Endothelial cell of coronary artery (primary cell): ENCODE measurements around the gene NME1. TPM values are rescaled to one million over a fixed set of nuclear protein-coding genes. Genes with fewer than 3 reads are reported as not detected.

Experiments used
- total RNA-seq: library from RNA; depleted of rRNA; stranded (reverse); fragments of >200 nt; gene quantifications from 2 replicates; pipeline ENCODE4 v1.2.3, GENCODE V29; 2014

NME1 gene
- total RNA-seq, result 136 and 216 TPM in 2 replicates

DNA sequence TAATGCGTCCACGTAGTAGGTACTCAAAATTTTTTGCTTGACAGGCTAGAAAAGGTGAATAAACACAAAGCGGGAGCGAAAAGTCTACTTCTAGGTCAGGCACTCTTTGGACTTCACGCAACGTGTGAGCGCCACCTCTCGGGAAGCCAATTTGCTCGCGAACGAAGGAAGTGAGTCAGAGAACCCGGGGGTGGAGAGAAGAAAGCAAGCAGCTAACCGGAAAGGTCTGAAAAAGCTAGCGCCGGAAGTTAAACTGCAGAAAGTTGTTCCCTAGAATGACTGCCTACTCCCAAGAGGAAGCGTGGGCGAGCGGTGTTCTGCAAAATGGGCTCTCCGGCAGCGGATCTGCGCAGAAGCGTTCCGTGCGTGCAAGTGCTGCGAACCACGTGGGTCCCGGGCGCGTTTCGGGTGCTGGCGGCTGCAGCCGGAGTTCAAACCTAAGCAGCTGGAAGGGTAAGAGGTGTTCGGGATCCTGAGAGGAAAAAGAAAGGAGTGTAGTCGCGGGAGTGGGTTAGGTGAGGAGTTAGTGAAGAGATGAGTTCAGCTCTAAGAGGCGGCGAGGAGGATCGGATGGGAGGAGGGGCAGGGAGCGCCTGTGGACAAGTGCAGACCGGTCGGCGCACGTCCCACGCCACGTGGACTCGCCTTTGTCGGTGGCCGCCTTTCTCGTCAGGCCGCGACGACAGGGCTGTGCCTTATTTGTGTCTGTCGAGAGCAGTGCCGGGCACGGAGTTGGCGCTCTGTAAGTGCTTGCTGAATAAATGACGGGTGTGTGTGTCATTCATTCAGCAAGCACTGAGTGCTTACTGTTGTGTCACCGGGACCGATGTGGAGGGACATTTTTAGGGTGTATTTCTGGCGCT, at the start of gene NME1:
Gene NME1, plus strand, starts transcription at position 350 of the 863 bp plus-strand sequence. CDS start 2,096 bp downstream, outside the sequence.

DNA sequence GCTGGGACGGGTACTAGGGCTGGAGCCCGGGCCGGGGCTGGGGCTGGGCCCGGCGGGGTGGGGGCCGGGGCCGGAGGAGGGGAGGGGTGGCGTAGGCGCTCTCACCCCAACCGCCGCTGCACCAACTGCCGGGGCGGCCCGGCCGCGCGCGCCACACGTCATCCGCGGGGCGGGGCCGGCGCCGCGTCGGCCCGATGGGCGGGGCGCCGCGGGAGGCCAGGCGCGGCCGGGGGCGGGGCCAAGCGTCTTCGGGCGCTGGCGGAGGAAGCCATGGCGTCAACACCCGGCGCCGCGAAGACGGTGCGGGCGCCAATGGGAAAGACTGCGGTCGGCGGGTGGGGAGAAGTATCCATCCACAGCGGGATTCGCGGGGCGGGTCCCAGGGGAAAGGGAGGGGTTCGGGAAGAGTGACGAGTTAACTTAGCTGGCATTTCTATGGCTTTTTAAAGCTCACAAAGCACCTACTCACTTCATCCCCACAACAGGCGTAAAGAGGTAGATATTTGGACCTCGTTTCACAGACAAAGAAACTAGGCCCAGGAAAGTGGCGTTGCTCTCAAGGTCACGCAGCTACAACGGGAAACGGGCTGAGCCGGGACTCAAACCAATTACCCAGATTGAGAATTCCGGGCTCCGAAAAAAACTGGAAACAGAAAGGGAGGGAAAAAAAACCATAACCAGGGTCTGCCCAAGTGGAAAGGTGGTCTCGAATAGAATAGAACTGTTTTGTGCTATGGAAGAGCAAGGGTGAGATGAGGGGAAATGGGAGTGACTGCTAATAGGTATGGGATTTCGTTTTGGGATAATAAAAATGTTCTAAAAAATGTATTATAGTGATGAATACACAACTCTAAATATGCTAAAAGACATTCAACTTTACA, 32.4 kb upstream of the NME1 start, which contains the start of gene SPAG9:
Gene SPAG9, minus strand, starts transcription at position 130 of the 881 bp plus-strand sequence. CDS start 212 bp downstream, outside the sequence.

DNA sequence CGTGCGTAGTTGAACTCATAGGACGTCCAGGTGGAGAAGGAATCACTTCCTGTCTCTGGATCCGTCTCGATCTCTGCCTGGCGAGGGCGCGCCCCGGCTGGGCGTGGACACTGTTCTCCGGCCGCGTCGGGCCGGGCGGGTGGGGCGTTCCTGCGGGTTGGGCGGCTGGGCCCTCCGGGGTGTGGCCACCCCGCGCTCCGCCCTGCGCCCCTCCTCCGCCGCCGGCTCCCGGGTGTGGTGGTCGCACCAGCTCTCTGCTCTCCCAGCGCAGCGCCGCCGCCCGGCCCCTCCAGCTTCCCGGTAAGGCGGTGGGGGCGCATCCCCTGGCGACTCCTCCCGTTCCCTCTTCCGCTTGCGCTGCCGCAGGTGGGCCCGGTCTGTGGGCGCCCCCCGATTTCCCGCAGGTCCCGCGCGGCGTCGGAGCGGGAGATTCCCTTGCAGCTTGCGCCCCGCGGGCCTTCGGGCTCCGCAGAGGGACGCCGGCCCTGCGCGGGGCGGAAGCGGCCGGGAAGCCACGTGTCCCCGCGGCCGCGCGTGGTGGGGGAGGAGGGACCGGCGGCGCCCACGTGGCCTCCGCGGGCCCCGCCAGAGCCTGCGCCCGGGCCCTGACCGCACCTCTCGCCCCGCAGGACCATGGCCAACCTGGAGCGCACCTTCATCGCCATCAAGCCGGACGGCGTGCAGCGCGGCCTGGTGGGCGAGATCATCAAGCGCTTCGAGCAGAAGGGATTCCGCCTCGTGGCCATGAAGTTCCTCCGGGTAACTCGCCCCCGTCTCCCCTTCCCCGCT, 13.0 kb downstream of the NME1 start, which contains the start of gene NME2:
Gene NME2, plus strand, starts transcription at position 214 of the 789 bp plus-strand sequence. Its CDS starts 420 bp downstream, at position 634.

Other genes starting within 250 kb of the NME1 start
- 77.7 and 106 TPM in 2 replicates for gene SPAG9, start 32.7 kb upstream of the NME1 start, total RNA-seq
- gene NME2, start 12.9 kb downstream of the NME1 start, total RNA-seq, result 644 and 722 TPM in 2 replicates
- gene MBTD1, start 106.5 kb downstream of the NME1 start, total RNA-seq, result 11.5 and 15.2 TPM in 2 replicates
- gene UTP18, start 107.0 kb downstream of the NME1 start, total RNA-seq, result 30.6 and 45.6 TPM in 2 replicates